GM19452 (cell line): ENCODE measurements around the gene LGR5.
"Not testable (repeated sequence)": the region's sequence is repeated elsewhere in the genome, so short reads cannot be mapped to it uniquely, and the experiment has no call there.

ENCODE experiments used
- ATAC-seq: cut with Tn5 transposase; IDR thresholded peaks from one replicate; pipeline ENCODE4 v1.9.1; 2021; ENCODE audit not compliant: unreplicated experiment

Gene LGR5

DNA sequence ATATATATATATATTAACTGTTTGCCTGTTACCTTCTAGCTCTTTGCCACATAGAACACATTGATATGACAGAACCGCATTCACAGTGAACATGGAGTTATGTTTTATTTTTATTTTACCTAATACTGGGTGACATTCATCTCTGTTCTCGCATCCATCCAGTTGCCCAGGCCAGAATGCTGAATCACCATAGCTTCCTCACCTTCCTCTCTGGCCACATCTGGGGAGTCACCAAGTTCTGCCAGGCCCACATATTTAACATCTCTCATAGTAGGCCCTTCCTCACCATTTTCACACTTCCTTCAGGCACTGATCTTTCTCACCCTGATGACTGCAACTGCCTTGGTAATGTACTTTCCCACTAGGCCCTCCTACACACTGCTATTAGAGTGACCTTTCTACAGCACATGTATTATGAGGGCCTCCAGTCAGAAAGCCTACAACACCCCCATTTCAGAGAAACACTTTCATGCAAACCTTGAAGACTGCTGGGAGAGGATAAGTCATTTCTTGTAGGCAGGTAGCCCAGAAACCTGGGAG, 106.8 kb downstream of the LGR5 start:
- no peak for ATAC-seq

DNA sequence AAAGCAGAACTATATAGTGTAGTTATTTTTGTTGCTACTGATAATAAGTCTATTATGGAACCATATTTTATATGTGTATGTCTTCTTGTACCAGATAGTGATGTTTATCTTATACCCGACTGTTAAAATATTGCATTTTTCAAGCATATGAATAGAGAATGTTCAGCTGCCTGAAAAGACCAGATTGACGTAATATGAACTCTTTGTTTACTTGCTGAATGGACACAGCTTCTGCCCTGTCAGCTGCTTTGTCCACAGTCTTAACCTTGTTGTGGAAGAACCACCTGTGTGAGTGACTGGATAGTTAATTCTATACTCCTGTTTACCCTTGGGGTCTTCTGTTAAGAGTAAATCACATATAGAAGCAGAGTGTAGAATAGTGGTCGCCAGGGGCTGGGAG, 109.3 kb downstream of the LGR5 start:
- ATAC-seq, result no peak

DNA sequence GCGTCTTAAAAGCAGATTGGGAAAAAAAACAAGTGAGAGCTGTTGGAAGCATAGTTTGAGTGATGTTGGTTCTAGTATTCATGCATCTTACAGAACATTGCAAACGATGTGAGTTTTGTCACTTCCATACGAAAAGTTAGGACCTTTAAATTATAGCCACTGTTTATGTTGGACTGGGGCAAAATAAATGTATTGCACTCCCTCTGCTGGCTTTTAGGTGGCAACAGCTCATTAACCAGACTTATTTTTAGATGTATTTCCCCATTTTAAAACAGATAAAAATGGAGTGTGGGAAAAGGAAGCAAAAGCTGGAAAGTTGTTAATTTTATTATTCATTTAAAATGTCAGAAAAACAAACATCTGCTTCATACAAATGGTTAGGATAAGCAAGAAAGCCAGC, 111.9 kb downstream of the LGR5 start:
- ATAC-seq, result no peak

DNA sequence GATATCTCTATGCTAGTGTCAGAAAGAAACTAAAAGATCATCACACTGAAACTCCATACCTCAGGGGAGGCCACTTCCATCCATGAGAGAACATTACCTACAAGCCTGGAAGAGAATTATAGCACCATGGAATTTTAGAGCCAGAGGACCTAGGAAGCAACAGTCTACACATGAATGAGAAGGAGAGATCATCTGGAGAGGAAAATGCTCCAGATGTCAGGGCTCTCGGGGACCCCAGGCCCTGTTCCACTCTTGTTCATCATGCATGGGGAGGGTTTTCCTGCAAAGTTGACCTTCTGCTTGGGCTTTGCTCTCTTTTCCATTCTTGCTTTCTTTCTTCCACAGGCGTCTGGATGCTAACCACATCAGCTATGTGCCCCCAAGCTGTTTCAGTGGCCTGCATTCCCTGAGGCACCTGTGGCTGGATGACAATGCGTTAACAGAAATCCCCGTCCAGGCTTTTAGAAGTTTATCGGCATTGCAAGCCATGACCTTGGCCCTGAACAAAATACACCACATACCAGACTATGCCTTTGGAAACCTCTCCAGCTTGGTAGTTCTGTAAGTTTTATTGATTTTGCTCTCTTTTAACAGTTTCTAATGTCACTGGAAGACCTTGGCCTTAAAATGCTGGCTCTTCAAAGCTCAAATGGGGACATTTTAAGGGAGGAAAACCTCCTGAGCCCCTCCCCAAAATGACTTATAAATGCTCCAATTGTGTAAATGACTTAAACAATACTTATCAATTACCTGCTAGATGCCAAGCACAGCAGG, 113.3 kb downstream of the LGR5 start:
- no peak for ATAC-seq

DNA sequence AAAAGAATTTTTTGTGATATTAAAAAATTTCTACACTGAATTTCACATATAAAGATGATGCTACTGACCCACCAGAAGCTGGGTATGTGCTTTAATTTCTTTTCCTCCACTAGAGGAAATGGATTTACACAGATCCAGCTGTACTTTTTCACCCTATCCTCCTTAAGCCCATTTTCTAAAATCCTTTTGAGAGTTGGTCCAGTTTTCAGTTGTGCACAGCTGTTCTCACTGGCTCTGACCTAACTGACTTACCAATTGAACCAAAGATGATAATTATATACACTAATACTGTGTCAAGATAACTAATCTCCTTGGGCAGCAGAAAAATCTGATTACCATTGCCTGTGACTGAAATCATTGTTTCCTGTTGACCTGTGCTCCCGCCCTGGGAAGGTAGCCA, 115.6 kb downstream of the LGR5 start:
- no peak for ATAC-seq

DNA sequence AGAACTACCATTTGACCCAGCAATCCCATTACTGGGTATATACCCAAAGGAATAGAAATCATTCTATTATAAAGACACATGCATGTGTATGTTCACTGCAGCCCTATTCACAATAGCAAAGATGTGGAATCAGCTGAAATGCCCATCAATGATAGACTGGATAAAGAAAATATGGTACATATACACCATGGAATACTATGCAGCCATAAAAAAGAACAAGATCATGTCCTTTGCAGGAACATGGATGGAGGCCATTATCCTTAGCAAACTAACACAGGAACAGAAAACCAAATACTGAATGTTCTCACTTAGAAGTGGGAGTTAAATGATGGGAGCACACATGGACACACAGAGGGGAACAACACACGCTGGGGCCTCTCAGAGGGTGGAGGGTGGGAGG, 116.2 kb downstream of the LGR5 start:
- ATAC-seq, result not testable (repeated sequence)

DNA sequence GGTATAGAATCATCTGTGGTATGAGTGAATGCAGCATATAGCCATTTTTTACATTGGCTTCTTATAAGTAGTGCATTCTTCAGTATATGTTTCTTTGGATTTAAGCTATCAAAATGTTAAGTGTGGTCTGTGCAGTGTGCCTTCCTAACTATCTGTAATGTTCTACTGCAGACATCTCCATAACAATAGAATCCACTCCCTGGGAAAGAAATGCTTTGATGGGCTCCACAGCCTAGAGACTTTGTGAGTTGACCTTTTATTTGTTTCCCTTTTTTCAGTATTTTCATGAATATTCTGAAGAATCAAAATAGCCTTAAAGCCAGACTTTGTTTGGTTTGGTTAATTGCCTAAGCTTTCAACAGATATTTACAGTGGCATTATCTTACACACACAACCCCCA, 116.8 kb downstream of the LGR5 start:
- ATAC-seq, result no peak

DNA sequence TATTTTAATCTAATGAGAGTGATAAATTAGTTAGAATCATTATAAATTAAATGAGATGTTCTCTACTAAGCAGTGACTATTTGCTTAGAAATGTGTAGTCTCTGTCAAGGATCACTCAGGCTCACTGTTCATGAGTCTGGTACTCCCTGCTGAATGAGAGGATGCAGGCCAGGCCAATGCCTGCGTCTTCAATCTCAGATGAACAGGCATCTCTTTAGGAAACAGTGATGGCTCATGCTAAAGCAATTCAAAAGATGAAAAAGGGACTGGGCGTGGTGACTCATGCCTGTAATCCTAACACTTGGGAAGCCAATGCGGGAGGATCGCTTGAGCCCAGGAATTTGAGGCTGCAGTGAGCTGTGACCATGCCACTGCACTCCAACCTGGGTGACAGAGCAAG, 117.3 kb downstream of the LGR5 start:
- ATAC-seq, result no peak

DNA sequence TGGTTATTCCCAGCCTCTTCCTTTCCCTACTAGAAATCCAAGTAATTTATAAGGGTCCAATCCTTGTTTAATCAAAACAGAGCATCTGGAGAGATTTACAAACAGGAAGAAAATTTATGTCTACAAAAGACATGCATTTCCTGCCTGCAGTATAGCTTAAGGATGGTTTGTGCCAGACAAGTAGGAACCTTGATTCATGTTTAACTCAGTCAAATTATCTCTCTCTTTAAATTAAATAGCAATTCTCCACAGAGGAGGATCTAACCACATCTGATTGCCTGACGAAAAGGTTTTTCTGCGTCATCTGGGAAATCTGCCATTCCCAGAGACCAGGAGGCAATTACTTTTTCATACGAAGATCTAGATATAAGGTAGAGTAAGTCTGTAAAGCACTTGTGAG, 118.8 kb downstream of the LGR5 start:
- ATAC-seq, result no peak

DNA sequence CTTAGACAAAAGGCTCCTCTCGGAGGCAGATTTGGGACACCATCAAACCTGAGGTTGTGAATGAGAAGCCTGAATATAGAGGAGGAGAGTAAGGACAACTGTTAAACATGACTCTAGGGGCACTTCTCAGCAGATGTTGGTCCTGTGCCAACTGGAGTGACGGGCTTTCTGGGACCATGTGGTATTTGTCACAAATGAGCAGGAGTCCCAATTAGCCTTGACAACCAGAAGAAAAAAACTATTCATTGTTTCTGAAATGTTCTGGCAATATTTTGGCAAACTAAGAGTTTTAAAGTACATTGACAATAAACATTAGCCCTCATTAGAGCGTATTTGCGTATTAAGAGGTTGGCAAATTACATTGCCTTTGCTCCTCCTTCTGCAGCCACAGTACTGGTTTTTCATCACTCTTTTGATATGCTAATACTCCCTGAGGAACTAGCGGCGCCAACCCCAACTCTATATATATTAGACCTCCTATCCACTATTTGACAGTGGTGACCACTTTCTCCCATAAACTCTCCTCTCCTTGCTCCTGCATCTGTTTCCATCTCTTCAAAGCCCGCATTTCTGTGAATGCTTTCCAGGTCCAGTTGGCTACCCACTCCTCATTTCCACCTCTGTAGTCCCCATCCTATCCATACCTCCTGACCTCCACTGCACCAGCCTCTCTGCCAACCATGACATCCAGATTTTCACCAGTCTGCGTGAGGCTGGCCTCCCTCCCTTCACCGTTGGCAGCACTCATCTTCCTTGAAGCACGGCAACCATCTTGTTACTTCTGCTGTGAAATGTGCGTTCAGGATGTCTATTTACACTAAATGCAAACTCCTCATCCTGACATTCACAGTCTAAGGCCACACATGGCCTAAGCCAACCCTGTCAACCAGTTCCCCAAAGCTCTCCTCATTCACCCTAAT, 123.3 kb downstream of the LGR5 start:
- ATAC-seq, result no peak

DNA sequence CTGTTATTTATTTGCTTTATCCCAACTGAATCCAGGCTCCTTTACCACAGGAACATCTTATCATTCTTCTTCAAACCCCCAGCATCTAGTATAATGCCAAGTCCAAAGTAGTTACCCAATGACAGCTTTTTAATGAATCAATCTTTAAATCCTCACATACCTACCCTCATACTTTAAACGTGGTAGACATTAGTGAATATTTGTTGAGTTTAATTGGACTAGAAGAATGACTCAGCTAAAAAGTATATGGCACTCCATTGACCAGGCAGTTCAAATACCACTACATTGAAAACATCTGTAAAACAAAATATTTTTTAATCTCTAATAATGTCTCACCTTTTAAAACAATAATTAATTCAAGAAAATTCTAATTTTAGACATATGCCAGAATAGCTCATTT, 125.9 kb downstream of the LGR5 start:
- no peak for ATAC-seq

DNA sequence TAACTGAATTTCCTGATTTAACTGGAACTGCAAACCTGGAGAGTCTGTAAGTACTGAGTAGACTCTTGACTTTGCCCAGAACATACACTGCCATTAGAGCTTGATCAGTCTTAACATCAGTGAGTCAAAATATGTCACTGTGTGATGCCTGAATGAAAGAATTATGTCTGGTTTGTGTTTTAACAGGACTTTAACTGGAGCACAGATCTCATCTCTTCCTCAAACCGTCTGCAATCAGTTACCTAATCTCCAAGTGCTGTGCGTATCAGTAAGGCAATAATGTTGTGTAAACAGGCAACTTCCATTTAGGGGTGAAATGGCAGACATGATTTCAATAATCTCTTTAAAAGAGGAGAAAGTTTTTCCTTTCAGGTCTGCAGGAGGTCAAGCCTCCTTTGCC, 127.1 kb downstream of the LGR5 start:
- ATAC-seq, result no peak

DNA sequence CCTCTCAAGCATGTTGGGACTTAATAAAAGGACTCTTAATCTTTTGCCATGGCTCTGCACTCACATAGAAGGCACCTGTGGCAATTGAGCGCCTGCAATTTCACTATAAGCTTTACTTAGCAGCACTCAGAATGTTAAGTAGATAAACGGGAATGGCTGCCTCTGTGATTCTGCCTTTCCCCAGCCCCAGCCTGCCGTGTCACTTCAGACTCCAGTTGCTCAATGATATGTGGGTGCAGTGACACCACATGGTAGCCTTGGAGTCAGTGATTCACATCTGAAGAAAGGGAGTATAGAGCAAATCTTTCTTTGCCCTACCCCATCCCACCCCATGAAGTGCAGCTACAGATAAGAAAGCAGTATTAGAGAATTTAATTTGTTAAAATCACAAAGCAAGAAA, 127.9 kb downstream of the LGR5 start:
- no peak for ATAC-seq

DNA sequence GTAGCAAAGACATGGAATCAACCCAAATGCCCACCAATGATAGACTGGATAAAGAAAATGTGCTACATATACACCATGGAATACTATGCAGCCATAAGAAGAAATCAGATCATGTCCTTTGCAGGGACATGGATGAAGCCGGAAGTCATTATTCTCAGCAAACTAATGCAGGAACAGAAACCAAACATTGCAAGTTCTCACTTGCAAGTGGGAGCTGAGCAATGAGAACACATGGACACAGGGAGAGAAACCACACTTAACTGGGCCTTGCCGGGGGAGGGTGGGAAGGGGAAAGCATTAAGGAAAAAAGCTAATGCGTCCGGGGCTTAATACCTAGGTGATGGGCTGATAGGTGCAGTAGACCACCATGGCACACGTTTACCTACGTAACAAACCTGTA, 130.3 kb downstream of the LGR5 start:
- not testable (repeated sequence) for ATAC-seq

DNA sequence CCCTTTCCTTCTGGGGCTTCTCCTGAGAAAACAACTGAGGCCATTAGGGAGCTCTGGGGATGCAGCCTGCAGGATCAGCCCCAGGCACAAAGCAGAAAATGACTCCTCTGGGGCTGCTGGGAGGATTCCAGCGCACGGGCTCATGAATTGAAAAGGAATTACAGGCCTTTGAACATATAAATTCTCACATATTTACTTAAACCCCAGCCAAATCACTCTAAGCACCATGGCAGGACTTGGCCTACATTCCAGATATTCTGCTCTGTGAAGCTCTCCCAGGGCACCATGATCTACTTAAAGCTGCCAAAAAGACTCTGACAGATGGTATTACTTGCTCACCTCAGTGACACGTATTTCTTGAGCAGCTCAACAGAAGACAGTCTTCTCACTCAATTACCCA, 136.9 kb downstream of the LGR5 start:
- no peak for ATAC-seq

DNA sequence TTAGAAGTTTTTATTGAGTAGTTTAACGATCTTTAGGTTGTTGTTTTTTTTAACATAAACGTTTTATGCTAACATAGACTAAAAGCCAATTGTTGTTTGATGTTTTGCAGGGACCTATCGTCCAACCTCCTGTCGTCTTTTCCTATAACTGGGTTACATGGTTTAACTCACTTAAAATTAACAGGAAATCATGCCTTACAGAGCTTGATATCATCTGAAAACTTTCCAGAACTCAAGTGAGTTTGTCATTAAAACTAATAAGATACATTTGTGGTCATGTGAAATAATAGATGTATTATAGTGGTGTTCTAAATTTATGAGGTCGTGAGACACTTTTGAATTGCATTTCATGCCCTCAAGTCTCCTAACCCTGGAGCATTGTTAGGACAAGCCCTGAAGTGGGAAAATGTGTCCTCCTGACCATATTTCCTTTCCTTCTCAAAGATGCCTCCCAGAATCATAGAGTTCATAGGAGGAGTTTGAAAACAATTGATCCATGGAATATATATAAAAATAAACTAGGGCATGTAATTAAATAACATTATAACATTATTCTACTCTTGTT, 139.2 kb downstream of the LGR5 start:
- ATAC-seq, result no peak

DNA sequence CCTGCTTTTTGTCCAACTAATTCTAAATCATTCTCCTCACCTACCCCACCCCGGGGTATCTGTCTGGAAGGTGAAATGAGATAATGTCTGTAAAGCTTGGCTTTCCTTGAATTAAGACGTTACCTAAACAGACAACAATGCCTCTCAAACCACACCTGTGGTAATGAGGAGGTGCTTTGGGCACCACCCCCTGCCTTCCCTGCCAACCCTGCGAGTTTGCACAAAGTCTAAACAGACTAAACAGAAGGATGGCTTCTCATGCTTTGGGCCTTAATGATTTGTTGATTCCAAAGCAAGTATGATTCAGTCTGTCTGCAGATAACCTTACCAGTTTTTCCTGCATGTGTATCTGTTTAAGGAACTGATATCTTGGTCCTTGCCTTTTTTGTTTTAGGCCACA, 141.6 kb downstream of the LGR5 start:
- no peak for ATAC-seq

DNA sequence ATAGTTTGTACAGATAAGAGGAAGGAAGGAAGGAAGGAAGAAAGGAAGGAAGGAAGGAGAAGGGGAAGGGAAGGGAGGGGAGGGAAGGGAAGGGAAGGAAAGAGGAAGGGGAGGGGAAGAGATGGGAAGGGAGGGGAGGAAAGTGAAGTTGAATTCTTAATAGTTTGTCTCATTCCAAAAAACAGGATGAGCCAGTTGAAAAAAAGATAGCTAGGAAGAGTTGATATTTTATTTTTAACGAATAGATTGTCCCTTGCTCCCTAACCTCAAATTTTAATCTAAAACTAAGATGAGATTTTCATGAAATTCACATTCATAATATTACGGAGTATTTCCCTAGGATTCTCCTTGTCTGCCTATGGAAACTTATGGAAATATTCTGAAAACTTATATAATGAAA, 143.3 kb downstream of the LGR5 start:
- no peak for ATAC-seq

DNA sequence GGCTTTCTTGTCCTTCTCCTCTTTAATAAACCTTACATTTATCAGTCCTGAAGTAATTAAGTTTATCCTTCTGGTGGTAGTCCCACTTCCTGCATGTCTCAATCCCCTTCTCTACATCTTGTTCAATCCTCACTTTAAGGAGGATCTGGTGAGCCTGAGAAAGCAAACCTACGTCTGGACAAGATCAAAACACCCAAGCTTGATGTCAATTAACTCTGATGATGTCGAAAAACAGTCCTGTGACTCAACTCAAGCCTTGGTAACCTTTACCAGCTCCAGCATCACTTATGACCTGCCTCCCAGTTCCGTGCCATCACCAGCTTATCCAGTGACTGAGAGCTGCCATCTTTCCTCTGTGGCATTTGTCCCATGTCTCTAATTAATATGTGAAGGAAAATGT, 144.8 kb downstream of the LGR5 start:
- ATAC-seq, result no peak

DNA sequence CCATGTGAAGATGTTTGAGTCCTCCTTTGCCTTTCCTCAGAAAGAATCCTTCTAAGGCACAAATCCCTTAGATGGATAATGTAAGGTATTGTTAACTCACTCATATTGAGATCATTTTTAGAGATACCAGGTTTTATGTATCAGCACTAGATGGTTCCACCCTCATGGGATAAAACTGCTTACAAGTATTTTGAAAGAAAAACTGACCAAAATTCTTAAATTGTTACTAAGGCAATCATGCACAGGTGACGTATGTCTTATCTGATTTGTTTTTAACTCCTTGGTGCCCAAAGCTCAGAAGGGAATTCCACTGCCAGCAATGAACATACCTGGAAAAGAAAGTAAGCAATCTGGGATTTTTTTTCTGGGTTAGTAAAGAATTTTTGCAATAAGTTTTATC, 145.6 kb downstream of the LGR5 start:
- no peak for ATAC-seq

DNA sequence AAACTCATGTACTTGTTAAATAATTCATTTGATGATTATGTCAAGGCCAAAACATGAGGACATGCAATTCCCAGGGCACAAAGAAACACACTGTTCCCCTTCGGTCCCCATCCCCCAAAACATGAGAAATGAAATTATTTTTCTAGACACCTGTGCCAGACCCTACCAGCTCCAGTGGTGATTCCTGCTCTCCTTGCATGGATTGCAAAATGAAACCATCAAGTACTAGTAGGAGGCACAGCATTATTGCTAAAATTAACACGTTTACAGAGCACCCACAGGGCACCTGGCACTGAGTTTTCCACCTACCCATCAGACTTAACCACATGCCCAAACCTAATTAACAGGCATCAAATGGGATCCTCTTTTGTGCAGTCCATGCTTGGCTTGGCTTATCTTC, 147.4 kb downstream of the LGR5 start:
- no peak for ATAC-seq

DNA sequence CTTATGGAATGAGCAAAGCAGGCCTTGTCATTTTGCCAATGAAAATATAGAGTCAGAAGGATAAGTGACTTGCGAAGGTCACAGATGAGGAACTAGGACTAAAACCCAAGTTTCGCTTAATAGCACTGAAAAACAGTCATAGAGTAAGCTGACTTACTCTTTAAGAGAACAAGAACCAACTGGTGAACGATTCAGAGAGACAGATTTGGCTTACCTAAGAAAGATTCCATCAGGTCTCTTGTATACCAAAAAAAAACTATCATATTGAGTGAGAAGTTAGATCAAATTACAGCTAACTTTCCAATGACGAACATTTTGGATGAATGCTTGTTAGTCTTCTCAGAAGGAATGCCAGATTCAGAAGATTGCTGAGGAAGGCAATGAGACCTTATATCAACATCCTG, 149.9 kb downstream of the LGR5 start:
- no peak for ATAC-seq
